Transverse colon (tissue), 4 donors: Measurements from ENCODE around the gene CCL13. TPM values are rescaled to one million over a fixed set of nuclear protein-coding genes. Genes with fewer than 3 reads are reported as not detected.

ENCODE experiments used
- DNase-seq: peaks from one replicate; pipeline ENCODE4 v3.0.0-alpha.2; 2019
- H3K27ac ChIP-seq, 4 donors: fragments of 200-600 bp; sonication (generic); 2 replicates each; pipeline ENCODE4 v1.5.1; 2016 to 2018; ENCODE audit warnings: inconsistent platforms in 4 of 4
- H3K27me3 ChIP-seq: fragments of 200-600 bp; sonication (generic); 2 replicates; pipeline ENCODE4 v1.5.1; 2017; ENCODE audit warnings: inconsistent platforms
- H3K36me3 ChIP-seq, 4 donors: fragments of 200-600 bp; sonication (generic); 2 replicates each; pipeline ENCODE4 v1.5.1; 2017 to 2019; ENCODE audit warnings: inconsistent platforms in 4 of 4
- H3K4me1 ChIP-seq, 4 donors: fragments of 200-600 bp; sonication (generic); 2 replicates each; pipeline ENCODE4 v1.5.1; 2017 to 2020; ENCODE audit warnings: inconsistent platforms in 4 of 4
- H3K4me3 ChIP-seq, 4 donors: fragments of 200-600 bp; sonication (generic); 1 replicate in 1 of 4; 2 replicates in 3 of 4; pipeline versions ENCODE4 v1.5.1 to v1.6.1; 2017 to 2019; ENCODE audit warnings: inconsistent platforms in 4 of 4
- H3K9me3 ChIP-seq, 2 donors: fragments of 200-600 bp; sonication (generic); 2 replicates each; pipeline ENCODE4 v1.5.1; 2017 to 2019; ENCODE audit warnings: inconsistent platforms in 2 of 2
- EP300 ChIP-seq: sonication (generic); formaldehyde crosslinking; IDR thresholded peaks from one replicate; pipeline ENCODE4 v1.6.1; 2017; ENCODE audit warnings: antibody characterized with exemption, low read depth
- POLR2A ChIP-seq: fragments of 450-650 bp; IDR thresholded peaks from one replicate; pipeline ENCODE4 v1.6.1; 2016; ENCODE audit warnings: antibody characterized with exemption, mild to moderate bottlenecking, moderate library complexity
- POLR2AphosphoS5 ChIP-seq, 3 donors: sonication (generic); formaldehyde crosslinking; IDR thresholded peaks; one replicate each; pipeline ENCODE4 v1.6.1; 2016; ENCODE audit warnings: antibody characterized with exemption in 3 of 3
- WGBS, 2 donors: methylation state at CpG; one replicate each; pipeline ENCODE4 v1.1.5; 2018; ENCODE audit warnings: low coverage in 1 of 2; 5-methylcytosine and 5-hydroxymethylcytosine counted together
- in situ Hi-C, 4 donors: fragments of 200-750 bp; cut with MboI; loops; one replicate each; pipeline versions ENCODE4 v1.15.0 to v1.15.1; 2017; ENCODE audit warnings: low sequenced_read_pairs in 3 of 4, low pct_ligation_motif_present in 1 of 4, low pct_unique_long_range_greater_than_20kb in 1 of 4
- intact Hi-C: fragments of 100-400 bp; cut with DNase I; formaldehyde crosslinking; loops from one replicate; pipeline ENCODE4 v1.15.1; 2023; ENCODE audit warnings: low total_unique reads
- total RNA-seq, 4 donors: library from RNA; depleted of rRNA; stranded (reverse); fragments of >200 nt; gene quantifications; one replicate each; pipeline ENCODE4 v1.1.0, GENCODE V29; 2016
- TF ChIP-seq, protein P1 (sequence below), 5 experiments: fragments of 200-600 bp in 3 of 5; fragments of 450-650 bp in 2 of 5; sonication (generic) in 3 of 5; IDR thresholded peaks; 1 replicate in 2 of 5; 2 replicates in 3 of 5; pipeline ENCODE4 v1.5.1; 2016 to 2017; ENCODE audit warnings: antibody characterized with exemption in 5 of 5, inconsistent platforms in 3 of 5, mild to moderate bottlenecking in 2 of 5, moderate library complexity in 1 of 5

CCL13 gene
- total RNA-seq, 4 donors from 2014 or later = 5.4 to 10.5 (median 8.2) TPM; not detected in 1

DNA sequence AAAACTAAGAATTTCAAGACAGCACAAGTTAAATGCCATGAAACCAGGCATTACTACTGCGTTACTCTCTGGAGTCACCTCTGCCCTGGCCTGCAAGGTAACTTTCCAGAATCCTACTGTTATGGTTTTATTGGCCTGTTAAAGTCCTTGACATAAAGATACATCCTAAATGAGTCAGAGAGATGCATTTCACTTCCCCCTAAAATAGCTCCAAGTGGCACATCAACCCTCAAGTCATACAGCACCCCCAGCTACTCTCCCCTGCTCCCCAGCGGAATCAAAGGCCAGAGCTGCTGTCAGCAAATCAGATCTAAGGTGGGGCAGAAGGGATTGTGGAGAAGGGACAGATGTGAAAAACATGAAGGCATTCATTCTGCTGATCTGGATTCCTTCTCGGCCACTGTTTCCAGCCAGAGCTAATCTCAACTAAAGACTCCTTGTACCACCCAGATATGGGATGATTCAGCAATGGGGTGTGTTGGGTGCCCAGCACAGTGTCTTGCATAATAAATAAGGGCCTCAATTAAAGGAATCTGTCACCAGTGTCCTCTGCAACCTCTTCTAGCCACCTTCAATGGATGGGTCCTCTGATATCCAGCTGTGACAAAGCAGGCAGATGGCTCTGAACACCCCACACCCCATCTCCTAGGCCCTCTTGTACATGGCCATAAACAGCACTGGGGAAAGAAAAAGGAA lies 15.3 kb downstream of the CCL13 start:
- WGBS, 2 donors = 71 to 75% methylated on average over 1 to 3 of the region's 3 CpGs

DNA sequence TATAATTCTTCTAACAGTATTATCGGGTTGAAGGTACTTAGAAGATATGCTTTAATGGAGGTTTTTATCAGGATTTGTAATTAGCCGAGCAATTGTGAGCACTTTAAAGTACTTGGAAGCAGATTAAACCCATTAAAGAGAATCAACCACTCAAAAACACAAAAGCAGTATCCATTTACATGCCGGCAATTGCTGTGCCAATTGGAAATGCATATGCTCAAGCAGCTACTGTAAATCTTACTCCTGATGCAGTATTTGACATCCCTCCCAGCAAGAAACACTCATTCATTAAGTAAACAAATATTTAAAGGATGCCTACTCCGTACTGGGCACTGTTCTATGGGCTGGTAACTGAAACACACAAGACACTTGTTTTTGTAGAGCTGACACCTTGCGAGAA lies 18.2 kb downstream of the CCL13 start:
- WGBS, 2 donors = 80 to 86% methylated on average over 5 of the region's 5 CpGs
- H3K4me1 ChIP-seq = peaks cover 0 to 11% (median 3%) of the 10 kb centered on the region in 4 donors
- no peak for TF ChIP-seq POLR2AphosphoS5 (IDR thresholded peaks at IDR 0.05)
- TF ChIP-seq POLR2A = no peak
- TF ChIP-seq EP300 = no peak
- TF ChIP-seq, protein P1, sequence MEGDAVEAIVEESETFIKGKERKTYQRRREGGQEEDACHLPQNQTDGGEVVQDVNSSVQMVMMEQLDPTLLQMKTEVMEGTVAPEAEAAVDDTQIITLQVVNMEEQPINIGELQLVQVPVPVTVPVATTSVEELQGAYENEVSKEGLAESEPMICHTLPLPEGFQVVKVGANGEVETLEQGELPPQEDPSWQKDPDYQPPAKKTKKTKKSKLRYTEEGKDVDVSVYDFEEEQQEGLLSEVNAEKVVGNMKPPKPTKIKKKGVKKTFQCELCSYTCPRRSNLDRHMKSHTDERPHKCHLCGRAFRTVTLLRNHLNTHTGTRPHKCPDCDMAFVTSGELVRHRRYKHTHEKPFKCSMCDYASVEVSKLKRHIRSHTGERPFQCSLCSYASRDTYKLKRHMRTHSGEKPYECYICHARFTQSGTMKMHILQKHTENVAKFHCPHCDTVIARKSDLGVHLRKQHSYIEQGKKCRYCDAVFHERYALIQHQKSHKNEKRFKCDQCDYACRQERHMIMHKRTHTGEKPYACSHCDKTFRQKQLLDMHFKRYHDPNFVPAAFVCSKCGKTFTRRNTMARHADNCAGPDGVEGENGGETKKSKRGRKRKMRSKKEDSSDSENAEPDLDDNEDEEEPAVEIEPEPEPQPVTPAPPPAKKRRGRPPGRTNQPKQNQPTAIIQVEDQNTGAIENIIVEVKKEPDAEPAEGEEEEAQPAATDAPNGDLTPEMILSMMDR (IDR thresholded peaks at IDR 0.05) = no peak
- in situ Hi-C loops = no loop called here
- DNase-seq = no peak
- intact Hi-C loops = no loop called here
- H3K27ac ChIP-seq = no peak overlapping the region
- no peaks in the 10 kb centered on the region for H3K27me3 ChIP-seq
- H3K36me3 ChIP-seq = no peaks in the 10 kb centered on the region
- no peaks in the 10 kb centered on the region for H3K9me3 ChIP-seq
- H3K4me3 ChIP-seq = no peak overlapping the region

More for the DNA sequence above, 15.3 kb downstream of the CCL13 start:
- in situ Hi-C loops (no loop called here), intact Hi-C loops (no loop called here)
- Histone ChIP-seq H3K27ac (no peak overlapping the region), H3K4me3 (no peak overlapping the region), H3K36me3 (no peaks in the 10 kb centered on the region), H3K9me3 (no peaks in the 10 kb centered on the region), H3K27me3 (no peaks in the 10 kb centered on the region), H3K4me1 (peaks cover 0 to 4% (median 0%) of the 10 kb centered on the region in 4 donors)
- no peak for DNase-seq
- no peak for TF ChIP-seq EP300

DNA sequence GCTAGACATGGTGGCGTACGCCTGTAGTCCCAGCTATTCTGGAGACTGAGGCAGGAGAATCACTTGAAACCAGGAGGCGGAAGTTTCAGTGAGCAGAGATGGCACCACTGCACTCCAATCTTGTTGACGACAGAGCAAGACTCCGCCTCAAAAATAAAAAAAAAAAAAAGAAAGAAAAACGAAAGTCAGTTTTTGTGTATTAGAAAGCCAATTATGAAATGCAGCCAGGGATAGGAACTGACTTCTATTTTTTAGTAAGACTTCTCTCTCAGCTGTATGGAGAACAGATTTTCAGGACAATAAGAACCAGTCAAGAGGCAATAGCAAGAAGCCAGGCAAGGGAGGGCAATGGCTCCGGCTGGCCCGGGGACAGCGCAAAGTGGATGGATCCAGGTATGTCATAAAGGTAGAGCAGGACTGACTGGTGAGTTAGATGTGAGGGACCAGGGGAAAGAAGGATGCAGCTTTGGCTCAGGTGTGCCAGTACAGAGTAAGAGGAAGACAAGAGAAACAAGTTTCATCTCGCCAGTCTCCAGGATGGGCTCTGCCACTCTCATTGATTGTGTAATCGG lies 19.2 kb downstream of the CCL13 start:
- Histone ChIP-seq H3K9me3 (no peaks in the 10 kb centered on the region), H3K36me3 (no peaks in the 10 kb centered on the region), H3K4me1 (peaks cover 0 to 11% (median 3%) of the 10 kb centered on the region in 4 donors), H3K27ac (no peak overlapping the region), H3K27me3 (no peaks in the 10 kb centered on the region), H3K4me3 (no peak overlapping the region)
- in situ Hi-C loops (no loop called here), intact Hi-C loops (no loop called here)
- WGBS, 2 donors = 80 to 92% methylated on average over 8 to 11 of the region's 11 CpGs
- no peak for DNase-seq
- no peak for TF ChIP-seq POLR2A
- TF ChIP-seq, protein P1 (IDR thresholded peaks at IDR 0.05) = no peak
- no peak for TF ChIP-seq POLR2AphosphoS5 (IDR thresholded peaks at IDR 0.05)
- TF ChIP-seq EP300 = no peak

DNA sequence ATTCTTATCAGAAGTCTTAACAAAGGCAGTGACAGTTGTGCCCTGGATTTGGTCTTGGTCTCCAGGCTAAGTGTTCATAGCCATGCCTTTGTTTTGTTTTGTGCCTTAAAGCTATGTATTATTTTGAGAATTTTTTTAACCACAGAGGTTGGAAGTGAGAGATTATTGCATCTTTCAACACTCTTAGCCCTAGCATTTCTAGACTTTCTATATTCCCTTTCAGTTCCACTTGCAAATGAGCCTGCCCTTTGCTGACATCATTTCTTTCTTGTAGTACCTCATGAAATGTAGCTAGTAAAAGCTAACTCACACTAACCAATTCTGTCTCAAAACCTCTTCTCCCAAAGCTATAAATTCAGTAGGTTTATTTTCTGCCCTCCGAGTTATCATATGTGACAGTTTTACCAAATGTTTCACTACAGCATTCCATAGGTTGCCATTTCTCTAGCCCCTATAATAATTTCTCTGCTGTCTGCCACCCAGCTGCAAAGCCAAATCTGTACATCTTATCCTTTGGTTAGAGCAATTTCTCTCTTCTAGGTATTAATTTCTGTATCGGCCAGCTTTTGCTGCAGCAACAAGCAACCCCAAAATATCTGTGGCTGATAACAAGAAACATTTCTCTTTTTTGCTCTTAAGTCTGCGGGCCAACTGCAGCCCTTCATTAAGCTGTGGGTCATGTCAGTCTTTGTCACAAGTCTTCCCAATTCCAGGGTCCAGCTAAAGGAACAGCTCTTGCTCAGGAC lies 21.0 kb downstream of the CCL13 start:
- H3K27ac ChIP-seq = no peak overlapping the region
- no peak for TF ChIP-seq EP300
- TF ChIP-seq, protein P1 (IDR thresholded peaks at IDR 0.05) = no peak
- TF ChIP-seq POLR2AphosphoS5 (IDR thresholded peaks at IDR 0.05) = no peak
- no peak for TF ChIP-seq POLR2A
- no peak overlapping the region for H3K4me3 ChIP-seq
- H3K27me3 ChIP-seq = no peaks in the 10 kb centered on the region
- no peaks in the 10 kb centered on the region for H3K9me3 ChIP-seq
- WGBS, 2 donors = 89 to 95% methylated on average over 2 to 3 of the region's 3 CpGs
- intact Hi-C loops = no loop called here
- no peaks in the 10 kb centered on the region for H3K36me3 ChIP-seq
- no peak for DNase-seq
- in situ Hi-C loops = no loop called here
- peaks cover 0 to 11% (median 1%) of the 10 kb centered on the region in 4 donors for H3K4me1 ChIP-seq
